SK-N-SH treated with all-trans-retinoic acid at 6 μM for 48 hours (cell line): ENCODE data around the gene NKAIN4.

Experiments
- ATAC-seq: fragments of 200-7000 bp; cut with Tn5 transposase; 3 replicates; pipeline ENCODE4 v1.9.1; 2020; ENCODE audit warnings: mild to moderate bottlenecking, moderate library complexity
- ARNTL ChIP-seq: fragments of 450-650 bp; formaldehyde crosslinking; IDR thresholded peaks from 2 replicates; pipeline ENCODE4 v1.5.0; 2020; ENCODE audit warnings: low read depth, mild to moderate bottlenecking, moderate library complexity, borderline replicate concordance
- BACH2 ChIP-seq: fragments of 250-450 bp; sonication (Bioruptor Pico); IDR thresholded peaks from 2 replicates; pipeline ENCODE4 v1.9.0; 2021; ENCODE audit warnings: mild to moderate bottlenecking, borderline replicate concordance
- CREB5 ChIP-seq: fragments of 250-450 bp; sonication (Bioruptor Pico); IDR thresholded peaks from 2 replicates; pipeline ENCODE4 v1.5.1; 2020; ENCODE audit warnings: low read depth, mild to moderate bottlenecking, moderate library complexity
- CSDC2 ChIP-seq: fragments of 250-450 bp; sonication (Bioruptor Pico); IDR thresholded peaks from 2 replicates; pipeline ENCODE4 v1.5.0; 2020; ENCODE audit warnings: mild to moderate bottlenecking, moderate library complexity
- ESRRG ChIP-seq: fragments of 250-450 bp; sonication (Bioruptor Pico); IDR thresholded peaks from 2 replicates; pipeline ENCODE4 v1.6.1; 2021; ENCODE audit warnings: mild to moderate bottlenecking
- ISL1 ChIP-seq: fragments of 250-450 bp; sonication (Bioruptor Pico); IDR thresholded peaks from 2 replicates; pipeline ENCODE4 v2.1.2; 2022; ENCODE audit warnings: mild to moderate bottlenecking, moderate library complexity
- PATZ1 ChIP-seq: fragments of 250-450 bp; sonication (Bioruptor Pico); IDR thresholded peaks from 2 replicates; pipeline ENCODE4 v1.8.0; 2020; ENCODE audit warnings: mild to moderate bottlenecking, moderate library complexity, borderline replicate concordance
- POU6F1 ChIP-seq: fragments of 250-450 bp; sonication (Bioruptor Pico); IDR thresholded peaks from 2 replicates; pipeline ENCODE4 v1.8.0; 2021; ENCODE audit warnings: low read depth, mild to moderate bottlenecking, moderate library complexity, borderline replicate concordance
- PPARA ChIP-seq: fragments of 250-450 bp; sonication (Bioruptor Pico); IDR thresholded peaks from 2 replicates; pipeline ENCODE4 v1.5.0; 2020; ENCODE audit warnings: mild to moderate bottlenecking, borderline replicate concordance
- RARB ChIP-seq: fragments of 250-450 bp; sonication (Bioruptor Pico); IDR thresholded peaks from 2 replicates; pipeline ENCODE4 v1.8.0; 2021; ENCODE audit warnings: mild to moderate bottlenecking, moderate library complexity
- SNAI2 ChIP-seq: fragments of 250-450 bp; sonication (Bioruptor Pico); IDR thresholded peaks from 2 replicates; pipeline ENCODE4 v1.5.0; 2020; ENCODE audit warnings: mild to moderate bottlenecking, moderate library complexity
- TCF4 ChIP-seq: fragments of 250-450 bp; sonication (Bioruptor Pico); IDR thresholded peaks from 2 replicates; pipeline ENCODE4 v1.8.0; 2021; ENCODE audit warnings: mild to moderate bottlenecking, moderate library complexity, borderline replicate concordance
- TOX ChIP-seq: fragments of 250-450 bp; sonication (Bioruptor Pico); IDR thresholded peaks from 2 replicates; pipeline ENCODE4 v1.8.0; 2021; ENCODE audit warnings: mild to moderate bottlenecking, moderate library complexity, borderline replicate concordance
- ZC3H10 ChIP-seq: fragments of 250-450 bp; sonication (Bioruptor Pico); IDR thresholded peaks from 2 replicates; pipeline ENCODE4 v1.5.1; 2021; ENCODE audit warnings: mild to moderate bottlenecking, moderate library complexity
- ZFP30 ChIP-seq: fragments of 450-650 bp; formaldehyde crosslinking; IDR thresholded peaks from 2 replicates; pipeline ENCODE4 v1.5.0; 2022; ENCODE audit warnings: mild to moderate bottlenecking, moderate library complexity
- ZNF565 ChIP-seq: fragments of 450-650 bp; formaldehyde crosslinking; conservative IDR thresholded peaks from 2 replicates; pipeline ENCODE4 v1.5.0; 2020; ENCODE audit warnings: low read depth, mild to moderate bottlenecking, moderate library complexity
- ZNF70 ChIP-seq: fragments of 450-650 bp; formaldehyde crosslinking; IDR thresholded peaks from 2 replicates; pipeline ENCODE4 v1.5.0; 2020; ENCODE audit warnings: mild to moderate bottlenecking, moderate library complexity
- ZNF8 ChIP-seq: fragments of 450-650 bp; formaldehyde crosslinking; IDR thresholded peaks from 2 replicates; pipeline ENCODE4 v1.5.0; 2020; ENCODE audit warnings: mild to moderate bottlenecking, moderate library complexity
- TF ChIP-seq, protein P1 (sequence below): fragments of 250-450 bp; sonication (Bioruptor Pico); IDR thresholded peaks from 2 replicates; pipeline ENCODE4 v1.5.0; 2020; ENCODE audit warnings: mild to moderate bottlenecking, moderate library complexity

The NKAIN4 gene

GRCh38 chr20:63270606-63271325 is 16.5 kb upstream of the NKAIN4 start (continued):
- TF ChIP-seq, protein P1, sequence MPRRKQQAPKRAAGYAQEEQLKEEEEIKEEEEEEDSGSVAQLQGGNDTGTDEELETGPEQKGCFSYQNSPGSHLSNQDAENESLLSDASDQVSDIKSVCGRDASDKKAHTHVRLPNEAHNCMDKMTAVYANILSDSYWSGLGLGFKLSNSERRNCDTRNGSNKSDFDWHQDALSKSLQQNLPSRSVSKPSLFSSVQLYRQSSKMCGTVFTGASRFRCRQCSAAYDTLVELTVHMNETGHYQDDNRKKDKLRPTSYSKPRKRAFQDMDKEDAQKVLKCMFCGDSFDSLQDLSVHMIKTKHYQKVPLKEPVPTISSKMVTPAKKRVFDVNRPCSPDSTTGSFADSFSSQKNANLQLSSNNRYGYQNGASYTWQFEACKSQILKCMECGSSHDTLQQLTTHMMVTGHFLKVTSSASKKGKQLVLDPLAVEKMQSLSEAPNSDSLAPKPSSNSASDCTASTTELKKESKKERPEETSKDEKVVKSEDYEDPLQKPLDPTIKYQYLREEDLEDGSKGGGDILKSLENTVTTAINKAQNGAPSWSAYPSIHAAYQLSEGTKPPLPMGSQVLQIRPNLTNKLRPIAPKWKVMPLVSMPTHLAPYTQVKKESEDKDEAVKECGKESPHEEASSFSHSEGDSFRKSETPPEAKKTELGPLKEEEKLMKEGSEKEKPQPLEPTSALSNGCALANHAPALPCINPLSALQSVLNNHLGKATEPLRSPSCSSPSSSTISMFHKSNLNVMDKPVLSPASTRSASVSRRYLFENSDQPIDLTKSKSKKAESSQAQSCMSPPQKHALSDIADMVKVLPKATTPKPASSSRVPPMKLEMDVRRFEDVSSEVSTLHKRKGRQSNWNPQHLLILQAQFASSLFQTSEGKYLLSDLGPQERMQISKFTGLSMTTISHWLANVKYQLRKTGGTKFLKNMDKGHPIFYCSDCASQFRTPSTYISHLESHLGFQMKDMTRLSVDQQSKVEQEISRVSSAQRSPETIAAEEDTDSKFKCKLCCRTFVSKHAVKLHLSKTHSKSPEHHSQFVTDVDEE (CRISPR knock-in tag), result no peak

- no peak for ATAC-seq
- TF ChIP-seq BACH2 (CRISPR knock-in tag) (no peak), SNAI2 (CRISPR knock-in tag) (no peak), POU6F1 (CRISPR knock-in tag) (no peak), ZFP30 (CRISPR knock-in tag) (no peak), ZNF8 (CRISPR knock-in tag) (no peak), PATZ1 (CRISPR knock-in tag) (no peak), ESRRG (no peak), CSDC2 (CRISPR knock-in tag) (no peak), ZNF565 (no peak), TCF4 (CRISPR knock-in tag) (no peak), PPARA (CRISPR knock-in tag) (no peak), ZNF70 (CRISPR knock-in tag) (no peak), ISL1 (CRISPR knock-in tag) (no peak), RARB (CRISPR knock-in tag) (no peak), TOX (CRISPR knock-in tag) (no peak), ZC3H10 (CRISPR knock-in tag) (no peak), ARNTL (CRISPR knock-in tag) (no peak), CREB5 (CRISPR knock-in tag) (no peak)
- TF ChIP-seq, protein P1 (CRISPR knock-in tag), result no peak
Measured at GRCh38 chr20:63269724-63270123, 15.5 kb upstream of the NKAIN4 start.
